HG02571 (cell line): ENCODE results near the gene UCHL1.
"Not testable (repeated sequence)": the region's sequence is repeated elsewhere in the genome, so short reads cannot be mapped to it uniquely, and the experiment has no call there.

ENCODE experiments used
- ATAC-seq: cut with Tn5 transposase; IDR thresholded peaks from one replicate; pipeline ENCODE4 v1.9.1; 2021; ENCODE audit warnings: mild to moderate bottlenecking, moderate library complexity; ENCODE audit not compliant: unreplicated experiment

Gene UCHL1

DNA sequence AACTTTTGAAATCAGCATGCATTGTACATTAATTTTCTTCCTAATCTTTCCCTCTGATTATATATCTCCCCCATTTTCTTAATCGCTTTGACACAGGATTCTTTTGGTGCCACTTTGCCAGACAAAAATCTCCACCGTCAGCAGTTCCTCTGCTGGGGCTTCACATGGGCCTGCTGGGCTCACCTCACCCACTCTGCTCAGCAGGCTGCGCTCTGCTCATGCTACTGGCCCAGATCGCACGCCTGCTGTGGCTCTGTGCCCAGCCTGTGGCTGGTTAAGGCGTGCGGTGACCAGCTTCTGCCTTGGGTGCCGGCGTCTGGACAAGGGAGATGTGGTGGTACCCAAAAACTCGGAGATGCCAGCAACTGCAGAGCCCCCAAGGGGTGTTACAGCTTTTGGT, 31.1 kb downstream of the UCHL1 start:
- ATAC-seq: no peak

DNA sequence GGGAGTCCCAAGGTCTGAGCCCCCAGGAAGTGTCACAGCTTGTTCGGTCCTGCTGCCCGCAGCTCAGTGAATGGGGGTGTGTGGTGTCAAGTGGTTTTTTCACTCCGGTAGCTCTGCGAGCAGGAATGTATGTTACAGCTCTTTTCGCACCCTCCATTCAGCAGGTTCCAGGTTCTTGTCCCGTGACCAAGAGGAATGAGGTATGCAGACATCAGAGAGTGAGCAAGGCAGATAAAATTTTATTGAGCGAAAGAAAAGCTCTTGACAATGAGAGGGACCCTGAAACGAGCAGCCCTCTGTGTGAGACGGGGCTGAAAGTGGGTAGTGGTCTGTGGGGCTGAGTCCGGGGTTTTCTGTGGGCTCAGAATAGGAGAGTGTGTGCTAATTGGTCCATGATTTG, 31.5 kb downstream of the UCHL1 start:
- no peak for ATAC-seq

DNA sequence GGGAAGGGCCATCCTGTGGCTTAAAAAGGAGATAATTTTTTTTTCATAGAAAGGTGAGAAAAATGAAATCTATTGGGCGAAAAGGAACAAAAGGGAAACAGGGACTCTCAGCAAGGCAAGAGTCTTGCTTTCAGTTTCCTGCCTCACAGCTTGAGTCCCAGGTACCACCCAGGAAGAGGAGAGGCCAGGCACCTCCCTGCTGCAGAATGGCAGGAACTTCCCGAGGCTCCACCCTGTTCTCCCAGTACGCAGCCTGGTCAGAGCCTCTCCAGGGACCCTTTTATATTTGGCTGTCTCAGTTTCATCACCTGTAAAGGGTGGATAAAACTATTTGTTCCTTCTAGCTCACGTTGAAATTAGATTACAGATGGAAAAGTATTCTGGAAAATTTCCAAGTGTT, 33.8 kb downstream of the UCHL1 start:
- ATAC-seq: no peak

DNA sequence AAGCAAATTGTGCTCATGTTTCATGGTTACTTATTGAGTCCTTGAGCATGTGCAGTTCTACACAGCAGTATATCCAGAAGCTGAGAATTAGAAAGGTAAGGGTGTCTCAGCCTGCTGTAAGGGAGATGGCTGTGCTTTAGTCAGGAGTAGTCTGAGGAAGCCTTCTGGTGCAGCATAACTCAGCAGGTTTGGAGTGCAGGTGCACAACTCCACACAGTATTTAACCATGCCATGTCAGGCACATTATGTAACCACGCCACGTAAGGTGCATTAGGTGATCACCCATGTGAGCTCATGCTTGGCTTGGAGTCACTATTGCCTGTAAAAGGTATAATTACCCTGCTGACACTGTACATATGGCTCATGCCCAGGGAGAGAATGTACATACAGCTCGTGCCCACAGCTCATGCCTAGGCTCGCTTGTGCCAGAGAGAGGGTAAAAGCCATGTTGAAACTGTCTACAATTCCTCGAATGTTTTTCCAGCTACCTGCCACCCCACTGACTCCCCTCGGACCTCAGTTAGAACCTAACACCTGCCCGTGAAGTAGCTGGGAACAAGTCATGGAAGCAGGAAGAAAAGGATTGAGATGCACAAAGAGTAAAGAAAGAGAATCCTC, 37.8 kb downstream of the UCHL1 start:
- no peak for ATAC-seq

DNA sequence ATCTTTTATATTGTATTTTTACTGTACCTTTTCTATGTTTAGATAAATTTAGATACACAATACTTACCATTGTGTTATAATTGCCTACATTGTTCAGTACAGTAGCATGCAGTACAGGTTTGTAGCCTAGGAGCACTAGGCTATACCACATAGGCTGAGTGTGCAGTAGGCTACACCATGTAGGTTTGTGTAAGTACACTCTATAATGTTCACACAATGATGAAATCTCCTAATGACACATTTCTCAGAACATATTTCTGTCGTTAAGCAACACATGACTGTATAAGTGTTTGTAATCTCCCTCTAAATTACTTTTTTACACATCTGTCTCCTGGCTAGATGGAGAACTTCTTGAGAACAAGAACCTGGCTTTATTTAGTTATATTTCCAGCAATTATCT, 40.3 kb downstream of the UCHL1 start:
- ATAC-seq: no peak

DNA sequence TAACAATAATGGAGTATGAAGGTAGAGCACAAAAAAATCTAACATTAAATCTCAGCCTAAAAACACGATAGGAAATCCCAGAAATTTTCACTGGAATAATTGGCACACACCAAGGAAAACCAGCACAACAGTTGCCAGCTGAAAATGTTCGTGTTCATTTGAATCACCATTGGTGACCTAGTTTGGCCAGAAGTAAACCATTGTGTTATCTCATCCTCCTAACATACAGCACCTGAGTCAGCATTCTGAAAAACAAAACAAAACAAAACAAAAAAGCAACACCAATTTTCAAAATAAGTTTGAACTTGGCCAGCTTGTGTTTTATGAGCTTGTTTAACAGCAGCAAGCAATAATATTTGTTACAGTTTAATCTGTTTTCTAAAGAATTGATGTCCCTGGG, 41.1 kb downstream of the UCHL1 start:
- no peak for ATAC-seq

DNA sequence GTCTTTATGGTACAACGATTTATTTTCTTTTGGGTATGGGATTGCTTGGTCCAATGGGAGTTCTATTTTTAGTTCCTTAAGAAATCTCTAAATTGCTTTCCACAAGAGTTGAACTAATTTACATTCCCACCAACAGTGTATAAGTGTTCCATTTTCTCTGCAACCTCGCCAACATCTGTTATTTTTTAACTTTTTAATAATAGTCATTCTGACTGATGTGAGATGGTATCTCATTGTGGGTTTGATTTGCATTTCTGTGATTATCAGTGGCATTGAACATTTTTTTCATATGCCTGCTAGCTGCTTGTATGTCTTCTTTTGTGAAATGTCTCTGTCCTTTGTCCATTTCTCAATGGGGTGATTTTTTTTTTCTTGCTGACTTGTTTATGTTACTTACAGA, 42.8 kb downstream of the UCHL1 start:
- no peak for ATAC-seq

DNA sequence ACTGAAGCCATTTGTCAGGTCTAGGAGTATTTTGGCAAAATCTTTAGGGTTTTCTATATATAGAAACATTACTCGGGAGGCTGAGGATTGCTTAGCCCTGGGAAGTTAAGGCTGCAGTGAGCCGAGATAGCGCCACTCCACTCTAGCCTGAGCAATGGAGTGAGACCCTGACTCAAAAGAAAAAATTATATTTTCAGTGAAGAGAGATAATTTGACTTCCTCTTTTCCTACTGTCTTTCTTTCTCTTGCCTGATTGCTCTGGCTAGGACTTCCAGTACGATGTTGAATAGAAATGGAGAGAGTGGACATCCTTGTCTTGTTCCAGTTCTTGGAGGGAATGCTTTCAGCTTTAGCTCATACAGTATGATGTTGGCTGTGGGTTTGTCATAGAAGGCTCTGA, 44.4 kb downstream of the UCHL1 start:
- ATAC-seq: no peak

DNA sequence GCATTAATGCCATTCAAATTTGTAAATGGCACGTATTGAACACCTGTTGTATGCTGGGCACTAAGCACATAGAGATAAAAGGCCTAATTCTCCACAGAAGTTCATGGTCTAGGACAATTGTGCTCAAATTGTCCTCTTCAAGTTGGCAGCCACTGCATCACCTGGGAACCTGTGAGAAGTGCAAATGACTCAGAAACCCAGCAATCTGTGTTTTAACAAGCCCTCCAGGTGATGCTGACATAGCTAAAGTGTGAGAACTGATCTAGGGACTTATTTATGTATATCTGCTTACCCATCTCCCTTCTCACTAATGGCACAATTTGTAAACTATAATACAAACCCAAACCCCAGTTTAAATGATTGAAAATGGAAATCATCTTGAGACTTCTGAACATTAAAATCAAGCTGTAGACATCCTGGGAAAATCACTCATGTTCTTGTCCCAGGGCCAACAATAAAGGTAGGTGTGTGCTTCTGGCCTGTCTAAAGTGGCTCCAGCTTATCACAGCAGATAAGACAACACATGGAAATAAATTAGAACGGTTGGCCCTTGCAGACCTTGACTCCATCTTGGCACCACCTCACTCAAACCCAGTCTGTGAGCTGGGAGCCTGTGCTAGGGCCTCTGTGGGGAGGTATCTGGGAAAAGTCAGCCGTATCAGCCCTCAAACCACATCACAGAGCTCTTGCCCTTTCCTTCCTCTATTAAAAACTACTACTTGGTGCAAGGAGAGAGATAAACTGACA, 46.8 kb downstream of the UCHL1 start:
- no peak for ATAC-seq

DNA sequence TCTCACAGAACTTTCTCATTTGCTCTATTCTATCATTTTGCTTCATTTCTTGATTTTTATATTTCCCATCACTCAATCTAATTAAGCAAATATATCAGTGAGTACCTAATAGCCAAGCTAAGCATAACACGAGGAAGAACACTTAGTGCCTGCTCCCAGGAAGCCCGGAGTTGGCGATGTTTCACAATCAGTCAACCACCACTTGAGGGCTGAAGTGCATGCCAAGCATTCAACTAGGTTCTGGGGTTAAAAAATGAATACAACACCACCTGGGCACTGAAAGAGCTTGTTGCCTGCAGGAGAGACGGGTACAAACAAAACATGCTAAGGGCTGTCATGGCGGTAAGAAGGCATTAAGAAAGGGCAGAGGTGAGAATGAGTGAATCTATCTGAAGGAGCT, 47.5 kb downstream of the UCHL1 start:
- no peak for ATAC-seq

DNA sequence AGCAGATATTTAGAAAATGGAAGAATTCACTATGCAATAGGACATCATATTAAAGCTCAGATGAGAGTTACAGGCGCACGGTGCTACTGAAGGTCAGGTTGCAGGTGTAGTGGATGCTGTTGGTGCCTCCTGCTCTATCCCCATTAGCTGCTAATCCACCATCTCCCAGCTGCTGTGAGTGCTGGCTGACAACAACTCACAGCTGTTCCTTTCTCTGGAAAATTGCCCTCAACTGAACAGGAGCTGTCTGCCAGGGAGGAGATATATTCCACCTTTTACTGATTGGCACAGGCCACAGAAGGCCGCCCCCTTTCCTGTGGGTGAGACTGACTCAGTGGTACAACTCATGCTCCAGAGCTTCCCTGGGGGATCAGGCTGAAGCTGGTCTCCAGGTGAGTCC, 48.7 kb downstream of the UCHL1 start:
- no peak for ATAC-seq

DNA sequence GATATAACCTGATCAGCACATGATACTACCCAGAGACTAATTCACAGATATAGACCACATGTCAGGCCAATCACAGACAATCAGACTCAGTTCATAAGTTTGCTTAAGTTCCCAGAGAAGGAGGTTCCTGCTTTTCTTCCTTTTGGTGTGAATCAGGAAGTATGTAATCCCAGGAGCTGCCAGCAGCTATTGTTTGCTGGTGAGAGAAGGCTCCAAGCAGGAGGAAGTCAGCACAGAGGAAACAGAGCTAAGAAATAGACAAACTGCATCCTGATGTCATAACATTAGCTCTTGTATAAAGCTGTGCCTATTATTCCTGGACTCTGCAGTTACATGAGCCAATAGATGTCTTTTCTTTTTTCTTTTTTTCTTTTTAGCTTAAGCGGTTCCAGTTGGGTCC, 50.9 kb downstream of the UCHL1 start:
- no peak for ATAC-seq

DNA sequence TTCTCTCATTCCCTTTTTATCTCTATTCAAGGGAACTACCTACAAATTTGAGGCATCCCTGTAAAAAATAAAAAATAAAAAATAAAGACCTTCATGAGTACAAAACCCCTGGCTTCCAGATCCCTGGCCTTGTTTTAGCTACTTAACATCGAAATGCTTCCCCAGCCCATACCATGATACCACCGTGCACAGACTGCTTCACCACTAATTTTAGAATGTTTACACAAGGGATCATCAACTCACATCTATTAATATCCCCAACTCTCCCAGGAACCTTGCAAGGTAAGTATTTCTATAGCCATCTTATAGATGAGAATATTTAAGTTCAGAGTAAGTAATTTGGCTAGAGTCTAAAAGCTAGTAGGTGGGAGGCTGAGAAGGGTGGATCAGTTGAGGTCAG, 51.7 kb downstream of the UCHL1 start:
- no peak for ATAC-seq

DNA sequence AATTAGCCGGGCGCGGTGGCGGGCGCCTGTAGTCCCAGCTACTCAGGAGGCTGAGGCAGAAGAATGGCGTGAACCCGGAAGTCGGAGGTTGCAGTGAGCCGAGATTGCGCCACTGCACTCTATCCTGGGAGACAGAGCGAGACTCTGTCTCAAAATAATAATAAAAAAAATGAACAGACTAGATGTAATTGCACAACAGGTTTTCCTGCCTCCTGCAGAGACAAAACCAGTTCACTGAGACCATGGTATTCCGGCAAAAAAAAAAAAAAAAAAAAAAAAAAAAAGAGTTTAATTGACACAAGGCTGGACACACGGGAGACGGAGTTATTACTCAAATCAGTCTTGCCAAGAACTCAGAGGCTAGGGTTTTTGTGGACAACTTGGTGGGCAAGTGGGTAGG, 58.7 kb downstream of the UCHL1 start:
- ATAC-seq: not testable (repeated sequence)

DNA sequence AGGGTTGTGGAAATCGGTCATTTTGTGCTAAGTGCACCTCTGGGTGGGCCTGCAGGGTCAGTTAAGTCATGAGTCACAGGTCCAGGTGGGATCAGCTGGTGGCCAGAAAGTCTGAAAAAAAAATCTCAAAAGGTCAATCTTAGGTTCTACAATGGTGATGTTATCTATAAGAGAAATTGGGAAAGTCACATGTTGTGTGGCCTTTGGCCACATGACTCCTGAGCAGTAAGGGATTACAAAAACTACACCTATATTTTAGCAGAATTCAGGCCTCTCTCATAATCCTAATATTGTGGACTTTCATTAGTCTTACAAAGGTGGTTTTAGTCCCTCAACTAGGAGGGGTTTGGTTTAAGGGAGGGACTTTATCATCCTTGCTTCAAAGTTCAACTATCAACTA, 59.1 kb downstream of the UCHL1 start:
- ATAC-seq: no peak
